ENCODE results near the gene KRT86. TPM values are rescaled to one million over a fixed set of nuclear protein-coding genes. Genes with fewer than 3 reads are reported as not detected.
"Not testable (repeated sequence)": the region's sequence is repeated elsewhere in the genome, so short reads cannot be mapped to it uniquely, and the experiment has no call there.

KRT86 gene
- total and polyA plus RNA-seq, 2 donors (not counting 1 experiment from before 2014, with no cell fraction given) = not detected

- H3K27ac ChIP-seq (ENCODE audit: low read length in 2 of 2) = no peak overlapping the region
- no peaks in the 10 kb centered on the region for H3K79me2 ChIP-seq (ENCODE audit: control insufficient read depth, insufficient read depth, low read length)
- Mint-ChIP-seq H3K4me1 (no peaks in the 10 kb centered on the region), H3K27me3 (peaks cover 27% of the 10 kb centered on the region), H3K9me3 (ENCODE audit: insufficient read depth) (no peaks in the 10 kb centered on the region), H3K4me3 (no peak overlapping the region), H3K27ac (no peak overlapping the region)
- intact Hi-C loops (cut with micrococcal nuclease) = no loop called here
- no peak overlapping the region for H3K9ac ChIP-seq (ENCODE audit: low read length)
- CTCF ChIA-PET = no interaction called here
- H3K27me3 ChIP-seq (replicated peaks in 1 of 4; ENCODE audit: control extremely low read depth in 1 of 4, control insufficient read depth in 3 of 4, insufficient read depth in 4 of 4, low read length in 3 of 4) = peaks cover 0 to 6% (median 2%) of the 10 kb centered on the region in 4 experiments
- no peaks in the 10 kb centered on the region for H3K36me3 ChIP-seq (replicated peaks in 1 of 2; ENCODE audit: control extremely low read depth in 1 of 2, control insufficient read depth in 1 of 2, extremely low read depth in 1 of 2, insufficient read depth in 2 of 2, low read length in 1 of 2)
- no peaks in the 10 kb centered on the region for H3K9me3 ChIP-seq (ENCODE audit: control extremely low read depth in 1 of 3, control insufficient read depth in 2 of 3, insufficient read depth in 1 of 3, low read length in 2 of 3)
- DNase-seq (no peak), ATAC-seq (ENCODE audit: low read depth) (no peak)
- no peak overlapping the region for H3K4me2 ChIP-seq (replicated peaks; ENCODE audit: low read depth, low read length, poor library complexity, severe bottlenecking)
- no peaks in the 10 kb centered on the region for H3K4me1 ChIP-seq (ENCODE audit: control insufficient read depth in 2 of 2, insufficient read depth in 2 of 2, low read length in 2 of 2)
- 92% methylated on average over 2 of the region's 14 CpGs for WGBS (ENCODE audit: insufficient coverage)
- no peak overlapping the region for H3K4me3 ChIP-seq (ENCODE audit: control extremely low read depth in 1 of 5, extremely low read depth in 1 of 5, insufficient read depth in 1 of 5, low read depth in 2 of 5, low read length in 4 of 5)
- H2AFZ ChIP-seq (ENCODE audit: insufficient read depth, low read depth, low read length, poor library complexity, severe bottlenecking) = no peak overlapping the region
- POLR2A ChIA-PET = no interaction called here
- no peak for TF ChIP-seq EZH2 (IDR thresholded peaks at IDR 0.05; ENCODE audit: borderline replicate concordance, insufficient read depth, low read depth, low read length, poor library complexity, severe bottlenecking)
- TF ChIP-seq CTCF (IDR thresholded peaks at IDR 0.05) = no peak
- no peaks in the 10 kb centered on the region for H4K20me1 ChIP-seq (ENCODE audit: control insufficient read depth, insufficient read depth, low read length, poor library complexity, severe bottlenecking)
Observed at GRCh38 chr12:52300796-52301691, 26.6 kb downstream of the KRT86 start.

GRCh38 chr12:52301721-52302120 lies 27.3 kb downstream of the KRT86 start:
- H3K4me2 ChIP-seq (replicated peaks; ENCODE audit: low read depth, low read length, poor library complexity, severe bottlenecking); H3K4me1 Mint-ChIP-seq; POLR2A ChIA-PET; H3K36me3 ChIP-seq (replicated peaks in 1 of 2; ENCODE audit: control extremely low read depth in 1 of 2, control insufficient read depth in 1 of 2, extremely low read depth in 1 of 2, insufficient read depth in 2 of 2, low read length in 1 of 2); H3K9me3 ChIP-seq (ENCODE audit: control extremely low read depth in 1 of 3, control insufficient read depth in 2 of 3, insufficient read depth in 1 of 3, low read length in 2 of 3); H3K9me3 Mint-ChIP-seq (ENCODE audit: insufficient read depth); H4K20me1 ChIP-seq (ENCODE audit: control insufficient read depth, insufficient read depth, low read length, poor library complexity, severe bottlenecking); H3K27me3 ChIP-seq (replicated peaks in 1 of 4; ENCODE audit: control extremely low read depth in 1 of 4, control insufficient read depth in 3 of 4, insufficient read depth in 4 of 4, low read length in 3 of 4); CTCF ChIA-PET; H2AFZ ChIP-seq (ENCODE audit: insufficient read depth, low read depth, low read length, poor library complexity, severe bottlenecking); H3K9ac ChIP-seq (ENCODE audit: low read length); H3K79me2 ChIP-seq (ENCODE audit: control insufficient read depth, insufficient read depth, low read length); DNase-seq; H3K27ac Mint-ChIP-seq; H3K27ac ChIP-seq (ENCODE audit: low read length in 2 of 2); ATAC-seq (ENCODE audit: low read depth); H3K4me3 Mint-ChIP-seq; H3K4me3 ChIP-seq (ENCODE audit: control extremely low read depth in 1 of 5, extremely low read depth in 1 of 5, insufficient read depth in 1 of 5, low read depth in 2 of 5, low read length in 4 of 5); intact Hi-C loops (cut with micrococcal nuclease); H3K4me1 ChIP-seq (ENCODE audit: control insufficient read depth in 2 of 2, insufficient read depth in 2 of 2, low read length in 2 of 2): not testable (repeated sequence)
- 86% methylated on average over 8 of the region's 31 CpGs for WGBS (ENCODE audit: insufficient coverage)
- H3K27me3 Mint-ChIP-seq = peaks cover 27% of the 10 kb centered on the region

GRCh38 chr12:52302242-52302914 lies 27.9 kb downstream of the KRT86 start:
- H3K4me1 Mint-ChIP-seq; H3K4me3 Mint-ChIP-seq; H3K9me3 Mint-ChIP-seq (ENCODE audit: insufficient read depth); H3K27ac Mint-ChIP-seq; H3K9ac ChIP-seq (ENCODE audit: low read length); H4K20me1 ChIP-seq (ENCODE audit: control insufficient read depth, insufficient read depth, low read length, poor library complexity, severe bottlenecking); H3K9me3 ChIP-seq (ENCODE audit: control extremely low read depth in 1 of 3, control insufficient read depth in 2 of 3, insufficient read depth in 1 of 3, low read length in 2 of 3); POLR2A ChIA-PET; H3K27ac ChIP-seq (ENCODE audit: low read length in 2 of 2); H3K36me3 ChIP-seq (replicated peaks in 1 of 2; ENCODE audit: control extremely low read depth in 1 of 2, control insufficient read depth in 1 of 2, extremely low read depth in 1 of 2, insufficient read depth in 2 of 2, low read length in 1 of 2); H3K4me1 ChIP-seq (ENCODE audit: control insufficient read depth in 2 of 2, insufficient read depth in 2 of 2, low read length in 2 of 2); DNase-seq; ATAC-seq (ENCODE audit: low read depth); H3K27me3 ChIP-seq (replicated peaks in 1 of 4; ENCODE audit: control extremely low read depth in 1 of 4, control insufficient read depth in 3 of 4, insufficient read depth in 4 of 4, low read length in 3 of 4); H3K79me2 ChIP-seq (ENCODE audit: control insufficient read depth, insufficient read depth, low read length); H3K4me2 ChIP-seq (replicated peaks; ENCODE audit: low read depth, low read length, poor library complexity, severe bottlenecking); CTCF ChIA-PET; intact Hi-C loops (cut with micrococcal nuclease); H2AFZ ChIP-seq (ENCODE audit: insufficient read depth, low read depth, low read length, poor library complexity, severe bottlenecking); H3K4me3 ChIP-seq (ENCODE audit: control extremely low read depth in 1 of 5, extremely low read depth in 1 of 5, insufficient read depth in 1 of 5, low read depth in 2 of 5, low read length in 4 of 5): not testable (repeated sequence)
- H3K27me3 Mint-ChIP-seq = peaks cover 27% of the 10 kb centered on the region
- WGBS (ENCODE audit: insufficient coverage) = no CpG with 5 or more reads among the region's 5 CpGs
